Measurements from ENCODE around the gene MUC5AC.
"Not testable (repeated sequence)": the region's sequence is repeated elsewhere in the genome, so short reads cannot be mapped to it uniquely, and the experiment has no call there.

The MUC5AC gene, protein sequence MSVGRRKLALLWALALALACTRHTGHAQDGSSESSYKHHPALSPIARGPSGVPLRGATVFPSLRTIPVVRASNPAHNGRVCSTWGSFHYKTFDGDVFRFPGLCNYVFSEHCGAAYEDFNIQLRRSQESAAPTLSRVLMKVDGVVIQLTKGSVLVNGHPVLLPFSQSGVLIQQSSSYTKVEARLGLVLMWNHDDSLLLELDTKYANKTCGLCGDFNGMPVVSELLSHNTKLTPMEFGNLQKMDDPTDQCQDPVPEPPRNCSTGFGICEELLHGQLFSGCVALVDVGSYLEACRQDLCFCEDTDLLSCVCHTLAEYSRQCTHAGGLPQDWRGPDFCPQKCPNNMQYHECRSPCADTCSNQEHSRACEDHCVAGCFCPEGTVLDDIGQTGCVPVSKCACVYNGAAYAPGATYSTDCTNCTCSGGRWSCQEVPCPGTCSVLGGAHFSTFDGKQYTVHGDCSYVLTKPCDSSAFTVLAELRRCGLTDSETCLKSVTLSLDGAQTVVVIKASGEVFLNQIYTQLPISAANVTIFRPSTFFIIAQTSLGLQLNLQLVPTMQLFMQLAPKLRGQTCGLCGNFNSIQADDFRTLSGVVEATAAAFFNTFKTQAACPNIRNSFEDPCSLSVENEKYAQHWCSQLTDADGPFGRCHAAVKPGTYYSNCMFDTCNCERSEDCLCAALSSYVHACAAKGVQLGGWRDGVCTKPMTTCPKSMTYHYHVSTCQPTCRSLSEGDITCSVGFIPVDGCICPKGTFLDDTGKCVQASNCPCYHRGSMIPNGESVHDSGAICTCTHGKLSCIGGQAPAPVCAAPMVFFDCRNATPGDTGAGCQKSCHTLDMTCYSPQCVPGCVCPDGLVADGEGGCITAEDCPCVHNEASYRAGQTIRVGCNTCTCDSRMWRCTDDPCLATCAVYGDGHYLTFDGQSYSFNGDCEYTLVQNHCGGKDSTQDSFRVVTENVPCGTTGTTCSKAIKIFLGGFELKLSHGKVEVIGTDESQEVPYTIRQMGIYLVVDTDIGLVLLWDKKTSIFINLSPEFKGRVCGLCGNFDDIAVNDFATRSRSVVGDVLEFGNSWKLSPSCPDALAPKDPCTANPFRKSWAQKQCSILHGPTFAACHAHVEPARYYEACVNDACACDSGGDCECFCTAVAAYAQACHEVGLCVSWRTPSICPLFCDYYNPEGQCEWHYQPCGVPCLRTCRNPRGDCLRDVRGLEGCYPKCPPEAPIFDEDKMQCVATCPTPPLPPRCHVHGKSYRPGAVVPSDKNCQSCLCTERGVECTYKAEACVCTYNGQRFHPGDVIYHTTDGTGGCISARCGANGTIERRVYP (N-terminal part only)

DNA sequence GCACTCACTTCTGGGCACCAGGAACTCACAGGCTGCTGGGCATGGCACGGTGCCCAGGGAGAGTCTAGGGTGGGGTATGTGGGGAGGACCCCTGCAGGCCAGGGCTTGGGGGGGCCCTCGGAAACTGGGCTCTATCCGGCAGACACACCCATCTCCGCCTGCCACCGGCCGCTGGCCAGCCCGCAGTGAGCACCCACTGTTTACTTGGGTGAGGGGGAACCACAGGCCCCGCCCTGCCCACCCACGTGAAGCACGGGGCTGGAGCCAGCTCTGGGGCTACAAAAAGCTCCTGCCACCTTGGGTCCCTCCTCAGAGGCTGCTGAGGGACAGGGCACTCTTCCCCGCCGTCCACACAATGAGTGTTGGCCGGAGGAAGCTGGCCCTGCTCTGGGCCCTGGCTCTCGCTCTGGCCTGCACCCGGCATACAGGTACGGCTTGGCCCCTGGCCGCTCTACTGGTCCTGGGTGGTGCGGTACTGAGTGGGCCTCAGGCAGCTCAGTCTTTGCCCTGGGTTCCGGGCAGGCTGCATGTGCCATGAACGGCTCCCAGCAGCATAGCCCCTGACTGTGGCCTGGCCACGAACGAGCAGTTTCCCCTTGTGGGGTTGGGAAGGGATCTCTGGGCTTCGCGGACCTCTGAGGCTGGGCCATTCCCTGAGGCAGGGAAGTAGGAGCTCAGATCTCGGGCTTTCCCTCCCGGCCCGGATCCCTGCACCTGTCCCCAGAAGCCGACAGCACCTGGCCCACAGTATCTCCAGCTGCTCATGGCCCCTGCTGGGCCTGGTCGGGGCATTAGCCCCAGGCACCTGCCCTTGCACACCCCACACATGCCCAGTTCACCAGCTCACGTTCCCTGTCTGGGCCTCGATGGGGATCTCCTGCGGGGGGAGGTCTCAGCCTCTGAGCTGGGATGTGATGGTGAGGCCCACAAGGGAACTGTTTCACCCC lies at the start of gene MUC5AC:
TSS of gene MUC5AC (plus strand) at position 309 of the 947 bp plus-strand sequence. CDS start at position 356, 47 bp downstream.
- DNase-seq (ENCODE audit: low read depth in 2 of 2): no peak

DNA sequence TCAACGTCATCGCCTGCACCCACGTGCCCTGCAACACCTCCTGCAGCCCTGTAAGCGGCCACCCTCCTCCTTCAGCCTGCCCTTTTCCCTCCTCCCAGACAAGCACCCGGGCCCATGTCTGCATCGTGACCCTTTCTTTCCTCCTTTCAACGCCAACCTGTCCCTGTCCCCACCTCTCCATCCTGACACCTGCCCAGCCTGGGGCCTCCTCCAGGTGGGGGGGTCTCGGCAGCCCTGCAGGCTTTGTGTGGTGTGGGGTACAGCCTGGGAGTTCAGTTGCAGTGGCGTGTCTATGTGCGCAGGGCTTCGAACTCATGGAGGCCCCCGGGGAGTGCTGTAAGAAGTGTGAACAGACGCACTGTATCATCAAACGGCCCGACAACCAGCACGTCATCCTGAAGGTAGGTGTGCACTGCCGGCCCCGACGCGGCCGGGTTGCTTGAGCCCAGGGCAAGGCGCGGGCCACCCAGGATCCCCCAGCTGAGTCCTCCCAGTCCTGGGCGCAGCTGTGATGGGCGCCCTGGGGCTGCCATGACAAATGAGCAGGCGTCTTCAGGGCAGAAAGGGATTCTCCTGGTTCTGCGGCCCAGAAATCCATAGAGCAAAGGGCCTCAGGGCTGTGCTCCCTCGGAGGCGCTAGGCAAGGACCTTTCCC lies 49.4 kb upstream of the MUC5AC start:
- DNase-seq (ENCODE audit: low read depth in 2 of 2): no peak

DNA sequence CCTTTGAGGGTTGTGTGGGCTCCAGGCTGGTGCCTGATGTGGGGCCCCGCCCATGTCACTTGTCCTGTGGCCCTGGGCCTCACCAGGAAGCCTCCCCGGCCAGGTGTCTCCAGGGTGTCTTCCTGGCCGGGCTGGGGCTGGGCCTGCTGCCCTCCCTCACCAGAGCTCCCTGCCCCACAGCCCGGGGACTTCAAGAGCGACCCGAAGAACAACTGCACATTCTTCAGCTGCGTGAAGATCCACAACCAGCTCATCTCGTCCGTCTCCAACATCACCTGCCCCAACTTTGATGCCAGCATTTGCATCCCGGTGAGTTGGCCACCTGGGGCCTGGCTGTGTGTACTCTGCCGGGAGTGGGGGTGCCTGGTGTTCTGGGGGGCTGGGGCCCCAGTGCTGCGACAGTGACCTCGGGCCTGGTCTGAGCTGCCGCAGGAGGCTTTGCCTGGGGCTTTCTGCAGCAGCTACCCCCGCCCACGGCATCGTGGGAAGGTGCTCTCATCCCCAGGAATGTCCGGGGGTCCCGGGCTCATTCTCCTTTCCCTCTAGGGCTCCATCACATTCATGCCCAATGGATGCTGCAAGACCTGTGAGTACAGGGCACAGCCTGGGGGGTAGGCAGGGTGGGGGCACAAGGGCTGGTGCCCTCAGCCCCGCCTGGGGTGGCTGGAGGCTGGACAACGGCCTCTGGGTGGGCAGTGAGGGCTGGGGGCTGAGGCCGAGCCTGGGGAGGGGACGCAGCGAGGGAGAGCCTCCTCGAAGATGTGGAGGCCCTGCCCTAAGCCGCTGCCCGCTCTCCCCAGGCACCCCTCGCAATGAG lies 48.4 kb upstream of the MUC5AC start:
- DNase-seq (ENCODE audit: low read depth in 2 of 2): no peak

DNA sequence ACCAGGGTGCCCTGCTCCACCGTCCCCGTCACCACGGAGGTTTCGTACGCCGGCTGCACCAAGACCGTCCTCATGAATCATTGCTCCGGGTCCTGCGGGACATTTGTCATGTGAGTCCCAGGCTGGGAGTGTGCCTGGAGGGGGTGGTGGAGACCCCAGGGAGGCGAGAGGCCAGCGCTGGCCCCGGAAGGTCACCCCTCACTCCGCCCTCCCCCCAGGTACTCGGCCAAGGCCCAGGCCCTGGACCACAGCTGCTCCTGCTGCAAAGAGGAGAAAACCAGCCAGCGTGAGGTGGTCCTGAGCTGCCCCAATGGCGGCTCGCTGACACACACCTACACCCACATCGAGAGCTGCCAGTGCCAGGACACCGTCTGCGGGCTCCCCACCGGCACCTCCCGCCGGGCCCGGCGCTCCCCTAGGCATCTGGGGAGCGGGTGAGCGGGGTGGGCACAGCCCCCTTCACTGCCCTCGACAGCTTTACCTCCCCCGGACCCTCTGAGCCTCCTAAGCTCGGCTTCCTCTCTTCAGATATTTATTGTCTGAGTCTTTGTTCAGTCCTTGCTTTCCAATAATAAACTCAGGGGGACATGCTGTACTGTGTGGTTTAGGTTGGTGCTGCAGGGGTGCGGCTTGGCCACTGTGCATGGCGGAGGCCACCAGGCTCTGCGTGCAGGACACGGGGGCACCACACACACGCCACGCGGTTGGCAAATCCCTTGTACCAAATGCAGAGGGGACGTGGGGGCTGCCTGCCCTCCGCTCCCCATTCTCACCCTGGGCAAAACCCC lies 47.6 kb upstream of the MUC5AC start:
- no peak for DNase-seq (ENCODE audit: low read depth in 2 of 2)

DNA sequence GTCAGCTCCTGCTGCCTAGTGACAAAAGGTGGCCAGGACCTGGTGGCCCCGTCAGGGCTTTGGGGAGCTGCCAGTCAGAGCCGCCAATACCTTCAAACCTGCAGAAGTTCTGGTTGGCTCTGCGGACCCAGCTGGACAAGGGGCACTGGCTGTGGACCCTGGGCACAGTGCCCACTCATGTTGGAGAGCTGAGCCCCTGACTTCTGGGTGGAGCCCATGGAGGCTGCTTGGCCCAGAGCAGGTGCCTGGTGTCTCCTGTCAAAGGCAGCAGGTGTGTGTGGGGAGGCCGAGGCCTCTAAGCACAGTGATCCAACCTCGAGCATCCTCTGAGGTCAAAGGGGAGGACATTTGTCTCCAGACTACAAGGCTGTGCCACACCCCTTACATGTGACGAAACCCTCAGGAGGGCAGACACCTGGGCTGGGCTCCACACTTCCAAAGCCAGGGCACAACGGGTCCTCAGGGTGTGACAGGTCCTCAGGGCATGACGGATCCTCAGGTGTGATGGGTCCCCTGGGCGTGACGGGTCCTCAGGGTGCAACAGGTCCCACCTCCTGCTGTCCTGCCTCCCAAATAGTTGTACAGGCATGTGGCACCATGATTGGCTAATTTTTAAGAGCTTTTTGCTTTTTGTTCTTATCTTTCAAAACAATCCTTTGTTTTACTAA lies 46.1 kb upstream of the MUC5AC start:
- DNase-seq (ENCODE audit: low read depth in 2 of 2): no peak

DNA sequence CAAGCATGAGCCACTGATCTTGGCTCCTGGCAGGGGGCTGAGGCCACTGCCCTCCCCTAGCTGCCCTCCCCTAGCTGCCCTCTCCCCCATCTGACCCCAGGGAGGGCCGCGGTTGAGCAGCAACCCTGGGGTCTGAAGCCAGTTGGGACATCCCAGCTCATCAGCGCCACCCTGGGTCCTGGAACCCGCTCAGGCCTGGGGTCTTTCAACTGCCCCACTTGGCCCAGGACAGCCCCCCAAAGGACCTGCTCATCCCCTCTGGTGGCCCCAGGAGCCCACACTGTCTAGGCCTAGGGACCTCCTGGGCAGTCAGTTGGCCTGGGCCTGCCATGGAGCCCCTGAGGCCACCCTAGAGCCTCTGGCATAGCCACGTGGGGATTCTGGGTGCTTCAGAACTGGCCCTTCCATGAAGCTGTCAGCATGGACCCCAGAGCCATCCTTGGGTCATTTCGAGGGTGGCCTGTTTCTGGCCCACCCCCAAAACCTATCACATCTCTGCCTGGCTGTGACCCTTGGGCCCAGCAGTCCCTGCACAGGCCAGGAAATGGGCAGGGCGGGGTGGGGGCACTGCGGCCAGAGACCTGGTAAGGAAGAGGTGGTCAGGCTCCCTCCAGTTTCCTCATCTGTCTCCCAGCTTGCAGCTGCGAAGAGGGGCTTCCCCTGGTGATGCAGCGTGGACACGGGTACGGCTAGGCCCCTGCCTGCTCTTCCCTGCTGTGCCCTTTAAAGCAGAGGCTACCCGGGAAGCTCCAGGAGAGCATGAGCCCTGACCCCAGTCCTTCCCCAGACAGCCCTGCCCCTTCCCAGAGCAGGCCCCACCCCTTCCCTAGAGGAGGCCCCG lies 45.2 kb upstream of the MUC5AC start:
- DNase-seq (ENCODE audit: low read depth in 2 of 2): no peak

DNA sequence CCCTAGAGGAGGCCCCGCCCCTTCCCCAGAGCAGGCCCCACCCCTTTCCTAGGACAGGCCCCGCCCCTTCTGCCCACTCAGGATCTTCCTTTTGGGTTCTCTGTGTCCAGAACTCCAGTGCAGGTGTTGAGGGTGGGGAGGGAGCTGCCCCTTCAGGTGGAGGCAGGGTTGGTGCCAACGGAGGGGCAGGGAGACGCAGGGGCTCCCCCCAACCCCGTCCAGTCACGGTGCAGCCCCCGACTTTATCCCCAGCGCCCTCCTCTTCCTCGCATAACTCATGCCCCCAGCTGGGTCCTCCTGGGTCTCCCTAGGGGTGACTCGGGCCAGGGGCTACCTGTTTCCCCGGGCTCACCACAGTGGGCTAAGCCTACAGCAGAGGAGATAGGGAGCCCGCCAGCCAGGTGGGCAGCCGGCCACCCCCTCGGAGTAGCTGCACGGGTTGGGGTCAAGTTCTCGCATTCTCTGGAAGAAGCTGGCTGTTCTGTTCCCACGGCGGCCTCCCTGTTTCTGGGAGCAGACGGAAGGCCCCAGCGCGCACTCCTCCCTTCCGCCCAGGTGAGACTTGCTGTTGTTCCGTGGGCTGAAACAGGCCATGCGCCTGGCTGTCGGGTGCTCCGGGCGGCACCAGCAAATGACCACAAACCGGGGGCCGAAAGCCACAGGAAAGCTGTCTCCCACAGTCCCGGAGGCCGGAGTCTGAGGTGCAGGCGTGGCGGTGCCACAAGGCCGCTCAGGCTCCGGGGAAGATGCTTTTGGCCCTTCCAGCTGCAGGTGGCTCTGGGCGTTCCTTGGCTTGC lies 44.1 kb upstream of the MUC5AC start:
- DNase-seq (ENCODE audit: low read depth in 2 of 2): no peak

DNA sequence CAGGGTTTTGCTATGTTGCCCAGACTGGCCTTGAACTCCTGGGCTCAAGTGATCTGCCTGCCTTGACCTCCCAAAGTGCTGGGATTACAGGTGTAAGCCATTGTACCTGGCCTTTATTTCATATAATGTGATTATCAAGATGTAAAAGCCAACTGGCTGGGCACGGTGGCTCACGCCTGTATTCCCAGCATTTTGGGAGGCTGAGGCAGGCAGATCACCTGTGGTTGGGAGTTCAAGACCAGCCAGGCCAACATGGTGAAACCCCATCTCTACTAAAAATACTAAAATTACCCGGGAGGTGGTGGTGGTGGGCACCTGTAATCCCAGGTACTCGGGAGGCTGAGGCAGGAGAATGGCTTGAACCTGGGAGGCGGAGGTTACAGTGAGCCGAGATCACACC lies 42.5 kb upstream of the MUC5AC start:
- not testable (repeated sequence) for DNase-seq (ENCODE audit: low read depth in 2 of 2)

DNA sequence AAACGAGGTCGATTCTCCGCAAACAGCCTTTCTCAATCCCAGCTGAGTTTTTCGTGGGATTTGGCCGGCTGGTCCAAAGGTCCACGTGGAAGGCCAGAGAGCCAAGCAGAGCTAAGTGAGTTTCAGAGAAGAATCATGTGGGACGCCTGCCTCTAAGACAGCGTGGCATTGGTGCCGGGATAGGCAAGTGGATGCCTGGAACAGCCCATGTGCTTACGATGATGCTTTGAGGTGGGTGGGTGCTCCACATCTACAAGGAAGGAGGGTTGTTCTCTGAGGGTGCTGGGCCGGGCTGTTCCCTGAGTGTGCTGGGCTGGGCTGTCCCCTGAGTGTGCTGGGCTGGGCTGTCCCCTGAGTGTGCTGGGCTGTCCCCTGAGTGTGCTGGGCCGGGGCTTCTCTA lies 41.6 kb upstream of the MUC5AC start:
- DNase-seq (ENCODE audit: low read depth in 2 of 2): no peak

DNA sequence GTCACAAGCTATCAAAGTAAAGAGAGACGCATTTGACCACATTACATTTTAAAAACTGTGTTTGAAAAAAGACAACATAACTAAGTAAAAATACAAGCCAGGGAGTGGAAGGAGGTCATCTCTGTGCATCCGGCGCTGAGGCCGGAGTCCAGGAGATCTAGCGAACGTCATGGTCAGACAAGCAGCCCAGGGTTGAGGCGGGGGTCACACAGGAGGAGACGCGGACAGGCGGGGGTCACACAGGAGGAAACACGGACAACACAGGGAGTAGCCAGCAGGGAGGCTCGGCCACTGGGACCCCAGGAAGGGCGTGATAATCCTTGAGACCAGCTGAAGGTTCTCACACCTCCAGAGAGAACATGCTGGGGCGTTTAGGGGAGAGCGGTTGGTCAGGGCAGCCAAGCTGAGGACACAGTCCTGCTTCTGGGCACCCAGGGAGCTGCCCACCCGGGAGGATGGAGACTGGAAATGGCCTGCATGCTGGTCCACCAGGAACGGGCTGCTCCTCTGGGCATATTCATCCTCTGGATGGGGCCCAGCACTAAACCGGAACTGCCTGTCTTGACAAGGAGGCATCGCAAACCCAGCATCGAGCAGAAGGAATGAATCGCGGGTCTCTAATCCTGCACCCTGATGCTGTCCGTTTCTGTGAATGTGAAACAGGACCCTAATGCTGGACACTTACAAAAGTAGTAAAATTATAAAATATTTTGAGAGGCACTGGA lies 40.9 kb upstream of the MUC5AC start:
- no peak for DNase-seq (ENCODE audit: low read depth in 2 of 2)

DNA sequence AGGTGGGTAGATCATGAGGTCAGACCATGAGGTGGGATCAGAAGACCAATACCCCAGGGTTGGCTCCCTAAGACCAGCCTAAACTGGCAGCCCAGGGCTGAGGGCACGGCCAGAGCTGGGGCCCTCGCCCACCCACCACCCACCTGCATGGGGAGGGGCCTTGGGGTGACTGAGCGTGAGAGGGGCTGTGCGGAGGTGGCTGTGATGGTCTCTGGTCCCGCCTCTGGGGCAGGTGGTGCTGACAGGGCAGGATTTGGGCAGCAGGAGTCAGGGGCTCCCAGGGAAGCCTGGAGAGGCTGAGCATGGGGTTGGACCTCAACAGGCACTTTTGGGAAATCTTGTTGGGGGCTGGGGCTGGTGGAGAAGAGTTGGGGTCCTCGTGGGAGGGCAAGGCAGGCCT lies 39.8 kb upstream of the MUC5AC start:
- DNase-seq (ENCODE audit: low read depth in 2 of 2): no peak

DNA sequence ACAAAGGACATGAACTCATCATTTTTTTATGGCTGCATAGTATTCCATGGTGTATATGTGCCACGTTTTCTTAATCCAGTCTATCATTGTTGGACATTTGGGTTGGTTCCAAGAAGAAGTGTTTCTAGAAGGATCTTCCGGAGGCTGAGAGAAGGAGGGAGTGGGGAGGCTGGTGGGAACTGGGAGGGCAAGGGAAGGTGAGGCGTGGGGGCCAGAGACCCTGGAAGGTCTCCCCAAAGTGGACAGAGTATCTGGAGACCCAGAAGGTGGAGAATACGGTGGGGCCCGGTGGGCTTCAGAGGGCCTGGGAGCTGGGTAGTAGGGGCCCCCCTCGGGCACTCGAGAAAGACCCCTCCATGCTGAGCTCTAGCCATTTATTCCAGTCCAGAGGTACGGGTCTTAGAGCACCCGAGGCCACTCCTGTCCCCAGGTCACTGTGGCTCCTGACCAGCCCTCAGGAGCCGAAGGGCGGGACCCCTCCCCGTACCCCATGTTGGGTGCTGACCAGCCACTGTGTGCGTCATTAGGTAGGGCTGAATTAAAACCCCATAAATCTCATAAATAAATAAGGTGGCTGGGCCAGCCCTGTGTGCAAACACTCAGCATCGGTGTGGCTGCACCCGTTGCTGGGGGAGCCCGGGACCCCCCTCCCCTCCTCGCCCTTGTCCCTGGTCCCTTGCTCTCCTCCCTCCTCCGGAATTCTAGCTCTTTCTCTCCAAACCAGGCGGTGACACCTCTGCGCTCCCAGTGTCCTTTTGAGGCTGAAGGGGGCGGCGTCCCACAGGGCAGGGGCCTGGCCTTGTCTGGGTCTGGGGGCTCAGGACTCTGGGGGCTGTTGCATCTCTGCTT lies 38.8 kb upstream of the MUC5AC start:
- DNase-seq (ENCODE audit: low read depth in 2 of 2): no peak

DNA sequence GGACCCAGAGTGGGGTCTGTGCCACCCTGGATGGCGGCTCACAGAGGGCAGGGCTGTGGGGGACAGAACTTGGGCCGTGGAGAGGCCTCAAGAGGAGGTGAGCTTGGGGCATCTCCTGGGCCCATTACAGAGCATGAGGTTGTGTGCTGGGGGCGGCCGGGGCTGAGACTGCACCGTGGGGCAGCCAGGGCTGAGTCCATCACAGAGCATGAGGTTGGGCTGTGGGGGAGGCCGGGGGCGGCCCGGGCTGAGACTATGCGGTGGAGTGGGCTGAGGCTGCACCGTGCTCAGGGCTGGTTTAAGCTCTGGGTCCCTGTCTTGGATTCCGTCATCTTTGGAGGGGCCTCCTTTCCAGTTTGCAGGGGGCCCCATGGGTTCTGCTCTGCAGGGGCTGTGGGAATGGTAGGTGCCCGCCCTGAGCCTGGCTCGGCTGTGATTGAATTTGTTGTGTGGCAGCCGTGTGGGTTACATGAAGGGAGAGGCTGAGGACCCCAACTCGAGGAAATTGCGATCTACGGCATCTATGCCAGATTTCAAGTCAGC lies 38.1 kb upstream of the MUC5AC start:
- DNase-seq (ENCODE audit: low read depth in 2 of 2): no peak

Measured in stimulated activated CD8-positive, alpha-beta memory T cell treated with anti-CD3 and anti-CD28 coated beads, Interleukin-2, amount 100 ng/mL, for 48 hours (primary cell).